Fibroblast of skin of scalp (primary cell): ENCODE measurements around the gene TMEM163.
"Not testable (repeated sequence)": the region's sequence is repeated elsewhere in the genome, so short reads cannot be mapped to it uniquely, and the experiment has no call there.

Source experiments
- DNase-seq: peaks from one replicate; pipeline ENCODE4 v3.0.0-alpha.2; 2013

TMEM163 gene

GRCh38 chr2:134513465-134513804, 205.4 kb downstream of the TMEM163 start:
- DNase-seq, result no peak

- DNase-seq, result no peak
Measured at GRCh38 chr2:134512734-134513464, 205.9 kb downstream of the TMEM163 start.

DNA sequence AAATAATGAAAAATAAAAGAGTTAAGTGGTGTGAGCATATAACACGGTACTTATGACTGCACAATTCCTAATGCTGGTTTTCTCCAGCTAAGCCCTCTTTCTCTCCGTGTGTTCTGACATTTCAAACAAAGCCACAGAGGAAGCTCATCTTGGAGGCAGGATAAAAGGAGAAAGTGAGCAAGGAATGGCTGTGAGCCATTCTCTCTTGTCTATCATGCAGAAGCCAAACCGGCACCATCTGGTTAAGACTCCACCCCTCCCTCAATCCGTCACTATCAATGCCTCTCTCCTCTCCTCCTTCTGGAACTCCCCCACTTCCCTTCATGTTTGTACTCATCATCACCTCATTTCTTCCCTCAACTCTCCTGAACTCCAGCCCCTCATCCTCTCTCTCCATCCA, 210.4 kb downstream of the TMEM163 start:
- no peak for DNase-seq

GRCh38 chr2:134507697-134508096, 211.1 kb downstream of the TMEM163 start:
- DNase-seq, result no peak

DNA sequence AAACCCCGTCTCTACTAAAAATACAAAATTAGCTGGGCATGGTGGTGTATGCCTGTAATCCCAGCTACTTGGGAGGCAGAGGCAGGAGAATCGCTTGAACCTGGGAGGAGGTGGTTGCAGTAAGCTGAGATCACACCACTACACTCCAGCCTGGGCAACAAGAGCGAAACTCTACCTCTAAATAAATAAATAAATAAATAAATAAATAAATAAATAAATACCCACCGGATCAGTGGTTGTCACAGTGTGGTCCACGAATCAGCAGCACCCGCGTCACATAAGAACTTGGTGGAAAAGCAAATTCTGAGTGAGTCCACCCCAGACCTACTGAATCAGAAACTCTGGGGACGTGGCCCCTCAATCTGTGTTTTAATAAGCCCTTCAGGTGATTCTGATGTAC, 211.6 kb downstream of the TMEM163 start:
- not testable (repeated sequence) for DNase-seq

DNA sequence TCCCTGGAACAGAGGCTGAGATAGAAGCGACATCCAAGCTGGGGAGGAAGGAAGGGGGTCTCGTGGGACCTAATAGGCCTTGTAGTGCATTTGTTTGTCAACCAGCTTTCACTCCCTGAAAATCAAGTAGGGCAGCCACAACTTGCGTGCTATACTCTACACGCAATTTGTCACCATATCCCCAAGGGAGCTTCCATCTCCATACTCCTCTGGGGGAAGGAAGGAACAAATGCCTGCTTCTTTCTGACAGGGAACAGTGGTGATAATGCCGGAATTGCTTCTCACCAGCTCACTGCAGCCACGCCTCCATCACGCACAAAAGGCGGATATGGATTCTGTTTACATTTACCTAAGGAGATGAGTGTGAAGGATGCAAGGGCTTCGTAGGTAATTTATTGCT, 213.4 kb downstream of the TMEM163 start:
- DNase-seq, result no peak

DNA sequence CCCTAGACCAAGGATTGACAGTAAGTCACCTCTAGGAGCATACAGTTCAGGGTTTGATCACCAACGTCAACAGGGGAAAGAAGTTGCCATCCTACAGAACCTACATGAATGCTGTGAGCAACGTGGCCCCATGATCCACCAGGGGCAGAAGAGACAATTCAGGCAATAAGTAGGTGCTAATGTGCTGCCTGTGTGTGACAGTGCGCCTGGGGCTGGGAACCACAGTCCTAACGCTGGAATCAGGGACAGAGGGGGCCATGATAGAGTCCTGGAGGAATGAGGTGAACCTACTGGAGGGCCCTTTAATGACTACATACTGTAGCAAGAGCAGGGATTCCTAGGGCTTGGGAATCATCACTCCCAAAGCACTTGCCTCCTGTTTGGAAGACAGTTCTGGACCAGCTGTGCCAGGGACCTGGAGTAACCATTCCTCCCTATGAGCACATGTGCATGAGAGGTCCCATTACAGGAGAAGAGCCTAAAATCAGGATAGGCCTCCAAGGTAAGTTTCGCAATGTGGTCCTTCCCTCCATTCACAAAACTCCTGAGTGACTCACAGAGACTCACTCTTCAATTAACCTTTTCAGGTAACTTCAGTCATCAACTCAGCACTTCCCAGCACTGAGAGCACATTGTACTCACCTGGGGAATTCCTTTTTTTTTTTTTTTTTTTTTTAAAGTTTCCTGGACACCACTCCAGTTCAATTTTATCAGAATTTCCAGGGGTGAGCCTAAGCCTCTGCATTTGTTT, 214.0 kb downstream of the TMEM163 start:
- no peak for DNase-seq

DNA sequence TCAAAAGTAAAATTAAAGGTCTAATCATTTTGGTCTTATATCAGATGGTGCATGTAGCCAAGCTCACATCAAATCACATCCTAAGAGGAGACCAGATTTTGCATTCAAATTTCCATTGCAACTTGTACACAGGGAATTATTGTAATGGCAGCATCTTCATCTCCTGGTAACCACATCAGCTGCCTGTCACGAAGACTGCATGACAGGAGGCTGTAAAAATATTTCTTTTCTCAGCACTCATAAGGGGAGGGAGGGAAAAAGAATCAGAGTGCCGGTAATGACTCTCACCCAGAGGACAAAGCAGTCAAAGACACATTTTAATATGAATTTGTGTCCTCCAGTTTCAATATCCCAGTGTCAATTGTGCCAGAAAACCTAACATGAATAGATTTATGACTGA, 216.7 kb downstream of the TMEM163 start:
- no peak for DNase-seq

DNA sequence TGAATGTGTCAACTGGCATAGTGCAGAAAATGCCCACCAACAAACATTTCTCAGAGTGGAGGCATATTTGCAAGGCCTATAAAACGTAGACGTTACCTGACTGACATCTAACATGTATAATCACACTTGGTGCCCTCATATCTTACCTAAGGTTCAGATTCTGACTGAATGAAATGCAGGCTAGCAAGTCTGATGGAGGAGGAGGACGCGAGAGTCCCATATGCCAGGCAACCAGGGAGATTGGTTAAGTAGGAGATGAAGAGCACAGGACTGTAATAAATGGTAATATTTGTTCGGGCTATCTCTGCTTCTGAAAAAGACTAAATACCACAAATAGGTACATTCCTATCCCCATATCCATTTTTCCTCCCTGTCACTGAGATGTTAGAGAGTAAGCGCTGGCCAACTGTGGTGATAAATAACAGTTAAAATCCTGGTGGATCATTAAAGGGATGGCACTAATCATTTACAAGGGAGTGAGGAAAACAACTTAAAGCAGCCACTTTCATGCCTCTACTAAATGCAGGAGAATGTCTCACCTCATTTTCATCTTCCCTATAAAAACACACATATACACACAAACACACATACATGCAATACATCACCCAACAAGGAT, 217.2 kb downstream of the TMEM163 start:
- no peak for DNase-seq

DNA sequence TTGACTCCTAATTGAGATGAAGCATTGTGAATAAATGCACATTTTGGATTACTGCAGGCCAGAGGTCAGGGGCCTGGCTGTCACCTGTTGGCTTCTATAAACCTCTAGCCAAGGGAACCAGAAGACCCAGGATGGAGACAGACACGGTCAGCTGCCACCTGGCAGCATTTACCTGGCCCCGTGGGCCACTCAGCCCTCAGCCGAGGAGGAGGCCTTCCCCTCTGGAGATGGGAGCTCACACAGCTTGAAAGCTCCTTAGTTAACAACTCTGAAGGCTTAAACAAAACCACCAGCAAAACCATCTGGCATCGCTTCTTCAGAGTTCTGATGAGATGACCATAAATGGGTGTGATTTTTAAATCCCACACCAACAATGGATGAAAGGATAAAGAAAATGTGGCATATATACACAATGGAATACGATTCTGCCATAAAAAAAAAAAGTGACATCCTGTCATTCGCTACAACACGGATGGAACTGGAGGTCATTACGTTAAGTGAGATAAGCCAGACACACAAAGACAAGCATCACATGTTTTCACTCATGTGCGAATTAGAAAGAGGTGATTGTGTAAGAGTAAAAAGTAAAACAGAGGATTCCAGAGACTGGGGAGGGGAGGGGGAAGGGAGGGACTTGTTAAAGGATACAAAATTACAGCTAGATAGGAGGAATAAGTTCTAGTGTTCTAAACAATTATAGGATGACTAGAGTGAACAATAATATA, 218.4 kb downstream of the TMEM163 start:
- no peak for DNase-seq

GRCh38 chr2:134499307-134499926, 219.4 kb downstream of the TMEM163 start:
- no peak for DNase-seq

- no peak for DNase-seq
Measured at GRCh38 chr2:134498654-134499053, 220.1 kb downstream of the TMEM163 start.

- no peak for DNase-seq
Measured at GRCh38 chr2:134493797-134494196, 225.0 kb downstream of the TMEM163 start.

- no peak for DNase-seq
Measured at GRCh38 chr2:134491771-134492441, 226.9 kb downstream of the TMEM163 start.

GRCh38 chr2:134491022-134491421, 227.8 kb downstream of the TMEM163 start:
- no peak for DNase-seq

GRCh38 chr2:134490559-134490958, 228.2 kb downstream of the TMEM163 start:
- DNase-seq, result no peak

GRCh38 chr2:134489732-134490384, 228.9 kb downstream of the TMEM163 start:
- no peak for DNase-seq

GRCh38 chr2:134482766-134483340, 235.9 kb downstream of the TMEM163 start:
- DNase-seq, result no peak

GRCh38 chr2:134482131-134482723, 236.6 kb downstream of the TMEM163 start:
- no peak for DNase-seq

GRCh38 chr2:134479696-134480330, 239.0 kb downstream of the TMEM163 start:
- no peak for DNase-seq
